Caco-2 (cell line): ENCODE measurements around the gene NDUFB2. TPM values are rescaled to one million over a fixed set of nuclear protein-coding genes. Genes with fewer than 3 reads are reported as not detected.
"Not testable (repeated sequence)": the region's sequence is repeated elsewhere in the genome, so short reads cannot be mapped to it uniquely, and the experiment has no call there.

Experiments used
- BruUV-seq: library from RNA; stranded (reverse); fragments of 400-500 nt; replicated peaks from 2 replicates; lab custom pipeline; 2021; lab: Mats Ljungman, UMichigan
- CTCF ChIA-PET: fragments of 300-600 bp; sonication (Branson Sonifier 250); formaldehyde crosslinking; loops from one replicate; lab custom pipeline; 2022; ENCODE audit warnings: antibody characterized with exemption; lab: Charles Lee
- POLR2A ChIA-PET: fragments of 300-600 bp; sonication (Branson Sonifier 250); formaldehyde crosslinking; loops from one replicate; lab custom pipeline; 2022; ENCODE audit warnings: antibody characterized with exemption; lab: Charles Lee
- DNase-seq, 2 experiments: peaks; one replicate each; pipeline versions ENCODE4 v3.0.0 to v3.0.0-alpha.2; 2020 to 2022
- H3K27me3 ChIP-seq: replicated peaks from 2 replicates; pipeline ENCODE4 v1.6.0; 2011; ENCODE audit warnings: low read length; ENCODE audit not compliant: control insufficient read depth, insufficient read depth
- H3K36me3 ChIP-seq: 2 replicates; pipeline ENCODE4 v1.5.1; 2011; ENCODE audit warnings: low read length; ENCODE audit not compliant: control insufficient read depth, insufficient read depth
- H3K4me1 ChIP-seq: fragments of 250-450 bp; sonication (Bioruptor Pico); 2 replicates; pipeline ENCODE4 v1.5.1; 2020; ENCODE audit warnings: mild to moderate bottlenecking
- H3K4me3 ChIP-seq: 2 replicates; pipeline ENCODE4 v1.5.1; 2011; ENCODE audit warnings: low read depth, mild to moderate bottlenecking, control low read depth, low read length
- H3K9me3 ChIP-seq: fragments of 250-450 bp; sonication (Bioruptor Pico); 2 replicates; pipeline ENCODE4 v1.5.1; 2020; ENCODE audit warnings: mild to moderate bottlenecking, moderate library complexity
- H3K27ac Mint-ChIP-seq: one replicate; pipeline ENCODE4 v1.8.0; 2022; ENCODE audit warnings: mixed read lengths; ENCODE audit not compliant: unreplicated experiment
- H3K27me3 Mint-ChIP-seq: one replicate; pipeline ENCODE4 v1.8.0; 2022; ENCODE audit warnings: mixed read lengths; ENCODE audit not compliant: insufficient read depth, unreplicated experiment
- H3K36me3 Mint-ChIP-seq: one replicate; pipeline ENCODE4 v1.8.0; 2022; ENCODE audit warnings: mild to moderate bottlenecking, mixed read lengths; ENCODE audit not compliant: insufficient read depth, unreplicated experiment
- H3K4me1 Mint-ChIP-seq: one replicate; pipeline ENCODE4 v1.8.0; 2022; ENCODE audit warnings: low read depth, mixed read lengths; ENCODE audit not compliant: unreplicated experiment
- H3K4me3 Mint-ChIP-seq: one replicate; pipeline ENCODE4 v1.8.0; 2022; ENCODE audit warnings: mild to moderate bottlenecking, moderate library complexity, mixed read lengths; ENCODE audit not compliant: unreplicated experiment
- H3K9me3 Mint-ChIP-seq: one replicate; pipeline ENCODE4 v1.8.0; 2022; ENCODE audit warnings: mixed read lengths; ENCODE audit not compliant: unreplicated experiment
- intact Hi-C: fragments of 100-400 bp; cut with micrococcal nuclease; formaldehyde crosslinking; loops from one replicate; pipeline ENCODE4 v1.10.0; 2022; ENCODE audit not compliant: unreplicated experiment
- total RNA-seq: library from RNA; stranded (reverse); gene quantifications from 2 replicates; pipeline ENCODE4 v1.2.3, GENCODE V29; 2022
- TF ChIP-seq, protein P1 (sequence below), 2 experiments: fragments of 200-600 bp in 1 of 2; IDR thresholded peaks; 1 replicate in 1 of 2; 2 replicates in 1 of 2; pipeline versions ENCODE4 v1.5.1 to v1.8.0; 2011 to 2022; ENCODE audit warnings: antibody characterized with exemption in 1 of 2, control low read depth in 1 of 2, inconsistent platforms in 1 of 2, low read depth in 1 of 2, low read length in 1 of 2, mild to moderate bottlenecking in 1 of 2, moderate library complexity in 1 of 2; ENCODE audit not compliant: insufficient read depth in 1 of 2, severe bottlenecking in 1 of 2, unreplicated experiment in 1 of 2

Gene NDUFB2
- total RNA-seq, 1 experiment from 2014 or later: 166 TPM

DNA sequence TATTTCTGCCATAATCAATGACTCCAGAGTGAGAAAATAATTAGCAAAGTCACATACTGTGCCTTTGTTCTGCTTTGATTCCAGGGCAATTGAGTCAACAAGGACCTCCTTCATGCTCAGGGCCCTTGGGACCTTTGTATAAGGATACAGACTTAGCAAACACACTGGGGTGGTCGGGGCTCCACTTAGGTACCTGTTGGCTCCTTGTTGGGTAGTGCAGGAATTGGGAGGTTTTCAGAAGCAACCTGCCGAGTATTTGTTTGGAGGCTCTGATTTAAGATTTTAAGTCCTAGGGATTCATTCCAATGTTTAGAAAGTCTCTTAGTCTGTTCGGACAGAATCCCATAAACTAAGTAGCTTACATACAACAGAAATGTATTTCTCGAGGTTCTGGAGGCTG, 20.8 kb upstream of the NDUFB2 start:
- Mint-ChIP-seq H3K27me3 (no peaks in the 10 kb centered on the region), H3K4me3 (no peak overlapping the region), H3K36me3 (peaks cover 27% of the 10 kb centered on the region), H3K9me3 (no peaks in the 10 kb centered on the region), H3K4me1 (peaks cover 6% of the 10 kb centered on the region), H3K27ac (no peak overlapping the region)
- Histone ChIP-seq H3K4me3 (no peak overlapping the region), H3K36me3 (no peaks in the 10 kb centered on the region), H3K27me3 (no peaks in the 10 kb centered on the region), H3K9me3 (no peaks in the 10 kb centered on the region), H3K4me1 (0 out of 2 replicates have a peak, but pooled peaks cover 3% of the 10 kb centered on the region)
- intact Hi-C loops: loop anchor here (5.0 kb wide), 1 partner anchor 337 kb away; the partner anchor contains the start of gene MRPS33
- no TSS peak for BruUV-seq
- ChIA-PET POLR2A (no interaction called here), CTCF (interaction anchor here (1.2 kb wide), 1 partner anchor 18 kb away, joined by 7 read pairs; no protein-coding TSS in a partner anchor)
- TF ChIP-seq, protein P1, sequence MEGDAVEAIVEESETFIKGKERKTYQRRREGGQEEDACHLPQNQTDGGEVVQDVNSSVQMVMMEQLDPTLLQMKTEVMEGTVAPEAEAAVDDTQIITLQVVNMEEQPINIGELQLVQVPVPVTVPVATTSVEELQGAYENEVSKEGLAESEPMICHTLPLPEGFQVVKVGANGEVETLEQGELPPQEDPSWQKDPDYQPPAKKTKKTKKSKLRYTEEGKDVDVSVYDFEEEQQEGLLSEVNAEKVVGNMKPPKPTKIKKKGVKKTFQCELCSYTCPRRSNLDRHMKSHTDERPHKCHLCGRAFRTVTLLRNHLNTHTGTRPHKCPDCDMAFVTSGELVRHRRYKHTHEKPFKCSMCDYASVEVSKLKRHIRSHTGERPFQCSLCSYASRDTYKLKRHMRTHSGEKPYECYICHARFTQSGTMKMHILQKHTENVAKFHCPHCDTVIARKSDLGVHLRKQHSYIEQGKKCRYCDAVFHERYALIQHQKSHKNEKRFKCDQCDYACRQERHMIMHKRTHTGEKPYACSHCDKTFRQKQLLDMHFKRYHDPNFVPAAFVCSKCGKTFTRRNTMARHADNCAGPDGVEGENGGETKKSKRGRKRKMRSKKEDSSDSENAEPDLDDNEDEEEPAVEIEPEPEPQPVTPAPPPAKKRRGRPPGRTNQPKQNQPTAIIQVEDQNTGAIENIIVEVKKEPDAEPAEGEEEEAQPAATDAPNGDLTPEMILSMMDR (IDR thresholded peaks at IDR 0.05; ENCODE audit: insufficient read depth in 1 of 2, low read depth in 1 of 2, low read length in 1 of 2, severe bottlenecking in 1 of 2, unreplicated experiment in 1 of 2): no peak
- DNase-seq: no peak

DNA sequence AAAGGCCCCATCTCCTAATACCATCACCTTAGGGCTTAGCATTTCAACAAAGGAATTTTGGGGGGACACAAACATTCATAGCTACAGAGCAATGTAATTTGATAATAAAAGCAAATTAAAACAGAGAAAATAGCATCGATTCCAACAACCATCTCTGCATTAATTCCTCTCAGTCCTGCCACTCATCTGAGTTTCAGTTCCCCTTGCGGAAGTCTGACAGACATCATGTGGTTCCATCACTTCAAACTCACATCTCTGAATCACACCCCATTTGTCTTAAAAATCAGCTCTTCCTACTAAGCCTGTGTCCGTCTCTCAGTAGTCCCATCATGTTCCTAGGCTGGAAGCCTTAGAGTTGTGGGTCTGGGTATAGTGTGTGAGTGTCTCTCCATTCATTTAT, 20.2 kb upstream of the NDUFB2 start:
- 0 out of 2 replicates have a peak, but pooled peaks cover 3% of the 10 kb centered on the region for H3K4me1 ChIP-seq
- Mint-ChIP-seq H3K36me3 (peaks cover 27% of the 10 kb centered on the region), H3K4me3 (no peak overlapping the region), H3K9me3 (no peaks in the 10 kb centered on the region), H3K4me1 (peaks cover 6% of the 10 kb centered on the region), H3K27me3 (no peaks in the 10 kb centered on the region), H3K27ac (no peak overlapping the region)
- intact Hi-C loops: loop anchor here (5.0 kb wide), 1 partner anchor 336 kb away; the partner anchor contains the start of gene MRPS33
- TF ChIP-seq, protein P1 (IDR thresholded peaks at IDR 0.05; ENCODE audit: insufficient read depth in 1 of 2, low read depth in 1 of 2, low read length in 1 of 2, severe bottlenecking in 1 of 2, unreplicated experiment in 1 of 2): no peak
- POLR2A ChIA-PET: no interaction called here
- BruUV-seq: no TSS peak
- no peaks in the 10 kb centered on the region for H3K27me3 ChIP-seq
- CTCF ChIA-PET: no interaction called here
- DNase-seq: no peak
- no peak overlapping the region for H3K4me3 ChIP-seq
- H3K9me3 ChIP-seq: no peaks in the 10 kb centered on the region
- H3K36me3 ChIP-seq: no peaks in the 10 kb centered on the region

DNA sequence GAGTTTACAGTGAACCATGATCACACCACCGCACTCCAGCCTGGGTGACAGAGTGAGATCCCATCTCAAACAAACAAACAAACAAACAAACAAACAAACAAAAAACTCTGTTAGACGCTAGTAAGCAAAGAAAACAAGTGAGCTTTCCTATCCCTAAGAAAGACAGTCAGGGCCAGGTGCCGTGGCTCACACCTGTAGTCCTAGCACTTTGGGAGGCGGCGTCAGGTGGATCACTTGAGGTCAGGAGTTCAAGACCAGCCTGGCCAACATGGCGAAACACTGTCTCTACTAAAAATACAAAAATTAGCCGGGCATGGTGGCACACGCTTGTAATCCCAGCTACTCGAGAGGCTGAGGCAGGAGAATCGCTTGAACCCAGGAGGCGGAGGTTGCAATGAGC, 19.6 kb upstream of the NDUFB2 start:
- H3K4me1 ChIP-seq, H3K27me3 ChIP-seq, POLR2A ChIA-PET, H3K27ac Mint-ChIP-seq, H3K9me3 ChIP-seq, BruUV-seq, H3K9me3 Mint-ChIP-seq, H3K4me3 Mint-ChIP-seq, H3K36me3 ChIP-seq, H3K4me1 Mint-ChIP-seq, CTCF ChIA-PET, DNase-seq, H3K4me3 ChIP-seq, H3K27me3 Mint-ChIP-seq: not testable (repeated sequence)
- intact Hi-C loops: loop anchor here (5.0 kb wide), 1 partner anchor 335 kb away; the partner anchor contains the start of gene MRPS33
- H3K36me3 Mint-ChIP-seq: peaks cover 27% of the 10 kb centered on the region
